Spleen (tissue), 7 donors: ENCODE measurements around the gene CCNH.

Experiments used
- CTCF ChIP-seq, 11 experiments: fragments of 200-600 bp in 7 of 11; fragments of 450-650 bp in 4 of 11; sonication (generic) in 4 of 11; IDR thresholded peaks in 8 of 11; conservative IDR thresholded peaks in 3 of 11; 1 replicate in 7 of 11; 2 replicates in 4 of 11; pipeline versions ENCODE4 v1.4.0 to v1.8.0; 2016 to 2021; ENCODE audit warnings: antibody characterized with exemption in 11 of 11, inconsistent platforms in 4 of 11, mild to moderate bottlenecking in 1 of 11
- POLR2A ChIP-seq, 3 donors: fragments of 450-650 bp; IDR thresholded peaks; one replicate each; pipeline ENCODE4 v1.5.1; 2017; ENCODE audit warnings: antibody characterized with exemption in 3 of 3, mild to moderate bottlenecking in 1 of 3
- POLR2AphosphoS5 ChIP-seq, 3 donors: sonication (generic); formaldehyde crosslinking; IDR thresholded peaks; one replicate each; pipeline ENCODE4 v1.5.1; 2017; ENCODE audit warnings: antibody characterized with exemption in 3 of 3
- donor health status: DM: no; HTN: no; CAD: no; lungs with moderate emphysema.
- donor health status: DM: no; HTN: no; CAD: no.
- donor health status: DM: no; HTN: no; CAD: no.

GRCh38 chr5:87405472-87406155 lies 7.1 kb downstream of the CCNH start:
- no peak for TF ChIP-seq CTCF (IDR thresholded peaks at IDR 0.05 in 8 of 11, conservative IDR thresholded peaks at IDR 0.05 in 3 of 11)
- TF ChIP-seq POLR2A (IDR thresholded peaks at IDR 0.05): no peak
- peak in 1 of 3 donors; percentile 4 for TF ChIP-seq POLR2AphosphoS5 (IDR thresholded peaks at IDR 0.05)
